Neural crest cell (in vitro differentiated cells): ENCODE measurements around the gene PUM1. TPM values are rescaled to one million over a fixed set of nuclear protein-coding genes. Genes with fewer than 3 reads are reported as not detected.

Source experiments
- DNase-seq: peaks from one replicate; pipeline ENCODE4 v3.0.0; 2021; ENCODE audit warnings: low read depth, mixed read lengths, low spot score
- H3K27ac Mint-ChIP-seq: one replicate; pipeline ENCODE4 v1.8.0; 2021; ENCODE audit warnings: mild to moderate bottlenecking, mixed read lengths; ENCODE audit not compliant: unreplicated experiment
- H3K27me3 Mint-ChIP-seq: 2 replicates; pipeline ENCODE4 v1.8.0; 2021; ENCODE audit warnings: low read depth, mild to moderate bottlenecking, mixed read lengths
- H3K36me3 Mint-ChIP-seq: 2 replicates; pipeline ENCODE4 v1.8.0; 2021; ENCODE audit warnings: low read depth, mild to moderate bottlenecking, mixed read lengths
- H3K4me1 Mint-ChIP-seq: 2 replicates; pipeline ENCODE4 v1.8.0; 2021; ENCODE audit warnings: mixed read lengths
- H3K4me3 Mint-ChIP-seq: one replicate; pipeline ENCODE4 v1.8.0; 2021; ENCODE audit warnings: mild to moderate bottlenecking, mixed read lengths
- H3K9me3 Mint-ChIP-seq: 2 replicates; pipeline ENCODE4 v1.8.0; 2021; ENCODE audit warnings: mixed read lengths
- total RNA-seq: library from RNA; stranded (reverse); gene quantifications from 2 replicates; pipeline ENCODE4 v1.2.1, GENCODE V29; 2021
- TF ChIP-seq, protein P1 (sequence below): fragments of 200-600 bp; sonication (generic); conservative IDR thresholded peaks from 2 replicates; pipeline ENCODE4 v1.5.0; 2021; ENCODE audit warnings: antibody characterized with exemption, mild to moderate bottlenecking

The PUM1 gene
- total RNA-seq, 1 donor from 2014 or later, result 164 TPM

DNA sequence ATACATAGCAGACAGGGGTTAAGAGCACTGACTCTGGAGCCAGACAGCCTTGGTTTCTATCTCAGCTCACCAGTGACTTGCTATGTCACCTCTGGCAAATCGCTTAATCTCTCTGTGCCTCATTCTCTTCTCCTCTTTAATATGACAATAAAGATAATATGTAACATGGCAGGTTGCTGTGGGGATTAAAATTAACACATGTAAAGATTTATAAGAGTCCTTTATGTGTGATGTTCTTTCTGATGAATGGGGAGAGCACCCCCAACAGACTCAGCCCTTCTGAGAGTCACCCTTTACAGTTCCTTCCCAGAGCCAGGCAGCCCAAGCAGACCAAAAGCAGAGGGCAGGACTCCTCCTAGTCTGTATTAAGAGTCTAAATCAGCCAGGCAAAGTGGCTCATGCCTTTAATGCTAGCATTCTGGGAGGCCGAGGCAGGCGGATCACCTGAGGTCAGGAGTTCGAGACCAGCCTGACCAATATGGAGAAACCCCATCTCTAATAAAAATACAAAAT, 80.5 kb downstream of the PUM1 start:
- no peak for DNase-seq
- no peaks in the 10 kb centered on the region for H3K9me3 Mint-ChIP-seq
- peaks cover 3% of the 10 kb centered on the region for H3K36me3 Mint-ChIP-seq
- TF ChIP-seq, protein P1, sequence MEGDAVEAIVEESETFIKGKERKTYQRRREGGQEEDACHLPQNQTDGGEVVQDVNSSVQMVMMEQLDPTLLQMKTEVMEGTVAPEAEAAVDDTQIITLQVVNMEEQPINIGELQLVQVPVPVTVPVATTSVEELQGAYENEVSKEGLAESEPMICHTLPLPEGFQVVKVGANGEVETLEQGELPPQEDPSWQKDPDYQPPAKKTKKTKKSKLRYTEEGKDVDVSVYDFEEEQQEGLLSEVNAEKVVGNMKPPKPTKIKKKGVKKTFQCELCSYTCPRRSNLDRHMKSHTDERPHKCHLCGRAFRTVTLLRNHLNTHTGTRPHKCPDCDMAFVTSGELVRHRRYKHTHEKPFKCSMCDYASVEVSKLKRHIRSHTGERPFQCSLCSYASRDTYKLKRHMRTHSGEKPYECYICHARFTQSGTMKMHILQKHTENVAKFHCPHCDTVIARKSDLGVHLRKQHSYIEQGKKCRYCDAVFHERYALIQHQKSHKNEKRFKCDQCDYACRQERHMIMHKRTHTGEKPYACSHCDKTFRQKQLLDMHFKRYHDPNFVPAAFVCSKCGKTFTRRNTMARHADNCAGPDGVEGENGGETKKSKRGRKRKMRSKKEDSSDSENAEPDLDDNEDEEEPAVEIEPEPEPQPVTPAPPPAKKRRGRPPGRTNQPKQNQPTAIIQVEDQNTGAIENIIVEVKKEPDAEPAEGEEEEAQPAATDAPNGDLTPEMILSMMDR, result no peak
- H3K27ac Mint-ChIP-seq, result no peak overlapping the region
- peaks cover 31% of the 10 kb centered on the region for H3K4me1 Mint-ChIP-seq
- H3K4me3 Mint-ChIP-seq, result no peak overlapping the region
- H3K27me3 Mint-ChIP-seq, result no peaks in the 10 kb centered on the region

DNA sequence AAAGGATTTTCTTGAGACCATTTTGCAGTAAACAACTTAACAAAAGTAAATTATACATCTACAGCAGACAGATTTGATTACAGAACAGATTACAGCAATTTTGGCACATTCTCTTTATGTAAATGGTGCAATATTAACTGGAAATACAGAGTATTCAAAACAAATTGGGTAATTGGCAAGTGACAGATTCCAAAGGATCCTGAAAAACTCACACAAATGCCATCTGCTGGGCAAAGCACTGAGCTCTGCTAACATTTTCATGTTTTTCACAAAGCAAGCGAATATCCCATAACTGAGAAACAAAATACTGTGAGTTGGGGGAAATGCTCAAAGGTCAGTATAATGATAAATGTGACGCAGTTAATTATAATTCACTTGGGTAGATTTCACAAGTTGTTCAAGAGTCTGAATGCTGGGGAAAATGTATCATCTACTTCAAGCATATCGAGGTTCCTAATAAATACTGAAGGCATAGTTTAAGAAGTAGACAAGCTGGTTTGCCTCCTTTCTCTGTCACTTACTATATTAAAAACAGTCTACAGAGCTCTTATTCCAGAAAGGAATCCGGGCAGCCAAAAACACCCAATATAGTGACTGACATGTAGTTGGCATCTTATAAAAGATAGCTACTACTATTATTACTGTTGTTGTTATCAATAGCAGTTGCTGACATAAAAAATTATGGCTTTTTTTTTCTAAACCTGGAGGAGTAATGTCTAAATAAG, 81.2 kb downstream of the PUM1 start:
- no peaks in the 10 kb centered on the region for H3K9me3 Mint-ChIP-seq
- TF ChIP-seq, protein P1, result no peak
- H3K36me3 Mint-ChIP-seq, result peaks cover 4% of the 10 kb centered on the region
- no peak for DNase-seq
- H3K4me1 Mint-ChIP-seq, result peaks cover 26% of the 10 kb centered on the region
- no peaks in the 10 kb centered on the region for H3K27me3 Mint-ChIP-seq
- no peak overlapping the region for H3K27ac Mint-ChIP-seq
- H3K4me3 Mint-ChIP-seq, result no peak overlapping the region

DNA sequence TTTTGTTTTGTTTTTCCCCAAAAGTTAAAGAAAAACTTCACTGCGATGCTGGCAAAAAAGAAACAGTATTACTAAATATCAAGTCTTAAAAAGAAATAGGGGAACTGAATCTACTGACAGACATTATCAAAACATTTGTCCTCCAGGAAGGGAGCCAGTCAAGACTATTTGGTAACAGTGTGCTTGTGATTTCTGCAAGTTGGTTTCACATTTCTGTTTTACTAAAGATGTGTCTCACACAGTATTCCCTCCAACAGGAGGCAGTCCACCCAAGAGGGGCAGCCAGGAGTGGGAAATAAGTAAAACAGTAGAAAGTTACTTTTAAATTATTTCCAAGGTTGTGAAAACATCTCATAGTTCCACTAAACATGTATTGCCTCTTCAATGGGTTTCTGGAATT, 82.6 kb downstream of the PUM1 start:
- H3K27ac Mint-ChIP-seq, result no peak overlapping the region
- no peak overlapping the region for H3K4me3 Mint-ChIP-seq
- TF ChIP-seq, protein P1, result no peak
- DNase-seq, result no peak
- peaks cover 14% of the 10 kb centered on the region for H3K4me1 Mint-ChIP-seq
- no peaks in the 10 kb centered on the region for H3K9me3 Mint-ChIP-seq
- no peaks in the 10 kb centered on the region for H3K27me3 Mint-ChIP-seq
- peaks cover 13% of the 10 kb centered on the region for H3K36me3 Mint-ChIP-seq

DNA sequence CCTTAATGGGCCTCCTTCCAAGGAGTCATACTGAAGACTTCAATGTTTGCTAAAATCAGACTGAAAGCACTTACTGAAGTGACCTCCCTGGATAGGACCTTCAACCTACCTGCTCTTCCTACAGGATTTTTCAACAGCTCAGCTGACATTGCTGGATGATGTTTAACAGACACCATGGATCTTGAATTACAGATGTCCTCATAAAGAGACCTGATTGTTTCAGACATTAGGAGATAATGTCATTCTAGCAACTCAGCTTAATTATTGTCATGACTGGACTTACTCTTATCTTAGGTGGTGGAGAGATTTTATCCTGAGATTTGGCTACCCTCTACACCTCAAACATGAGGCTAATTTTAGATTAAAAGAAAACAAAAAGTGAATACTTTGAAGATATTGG, 83.1 kb downstream of the PUM1 start:
- Mint-ChIP-seq H3K9me3 (no peaks in the 10 kb centered on the region), H3K27me3 (no peaks in the 10 kb centered on the region), H3K4me3 (no peak overlapping the region), H3K36me3 (peaks cover 13% of the 10 kb centered on the region), H3K27ac (no peak overlapping the region), H3K4me1 (peaks cover 16% of the 10 kb centered on the region)
- no peak for DNase-seq
- TF ChIP-seq, protein P1, result no peak

DNA sequence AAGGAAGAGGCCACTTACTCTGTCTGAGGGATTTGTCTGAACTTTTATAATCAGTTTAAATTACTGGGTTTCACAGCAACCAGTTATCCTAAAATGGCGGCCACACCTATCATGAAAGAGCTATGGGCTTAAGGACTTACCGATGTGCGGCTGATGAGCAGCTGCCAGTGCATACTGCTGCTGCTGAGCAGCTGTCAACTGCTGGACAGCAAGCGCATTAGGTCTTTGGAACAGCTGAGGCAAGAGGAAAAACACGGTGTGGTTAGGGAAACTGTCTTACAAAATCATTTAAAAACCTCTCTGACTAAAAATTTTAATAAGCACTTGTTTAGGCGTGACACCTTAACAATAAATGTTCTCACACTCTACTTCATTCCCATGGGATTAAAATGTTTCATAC, 84.3 kb downstream of the PUM1 start:
- Mint-ChIP-seq H3K9me3 (no peaks in the 10 kb centered on the region), H3K4me3 (no peak overlapping the region), H3K4me1 (peaks cover 16% of the 10 kb centered on the region), H3K27ac (no peak overlapping the region), H3K27me3 (no peaks in the 10 kb centered on the region), H3K36me3 (peaks cover 15% of the 10 kb centered on the region)
- DNase-seq, result no peak
- TF ChIP-seq, protein P1, result no peak
